Measurements from ENCODE around the gene CLSTN2.

CLSTN2 gene

GRCh38 chr3:140349938-140350337 is 415.0 kb downstream of the CLSTN2 start:
- no peak for FAIRE-seq

DNA sequence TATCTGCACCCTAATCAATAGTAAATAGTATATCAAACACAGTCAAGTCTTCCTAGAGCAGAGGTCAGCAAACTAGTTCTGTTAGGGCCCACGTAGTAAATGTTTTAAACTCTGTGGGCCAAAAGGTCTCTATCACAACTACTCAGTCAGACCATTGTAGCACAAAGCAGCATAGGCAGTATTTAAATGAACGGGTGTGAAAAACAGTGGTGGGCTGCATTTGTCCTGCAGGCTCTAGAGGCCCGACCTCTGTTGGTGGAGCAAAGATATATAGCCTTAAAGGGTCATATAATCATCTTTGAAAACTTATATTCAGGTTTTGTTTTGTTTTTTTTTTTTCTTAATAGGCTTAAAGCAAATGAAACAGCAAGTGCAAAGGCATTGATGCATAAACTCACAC is 416.5 kb downstream of the CLSTN2 start:
- no peak for FAIRE-seq

DNA sequence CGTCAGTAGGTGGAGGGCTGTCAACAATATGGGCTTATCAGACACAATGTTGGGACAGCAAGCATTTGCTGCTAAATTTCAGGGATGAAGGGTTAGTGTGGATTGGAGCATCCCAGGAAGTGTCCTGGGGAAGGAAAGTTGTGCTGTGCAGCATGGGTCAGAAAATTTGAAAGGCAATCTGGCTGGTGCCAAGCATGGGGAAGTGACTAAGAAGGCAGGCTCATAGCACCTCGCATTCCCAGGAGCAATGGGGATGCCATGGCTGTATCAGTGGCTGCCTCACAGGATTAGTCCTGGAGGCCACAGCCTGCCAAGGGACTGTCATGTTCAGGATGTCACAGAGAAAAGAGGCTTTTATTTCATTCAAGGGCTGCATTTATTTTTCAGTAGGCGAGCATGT is 420.5 kb downstream of the CLSTN2 start:
- FAIRE-seq: no peak

DNA sequence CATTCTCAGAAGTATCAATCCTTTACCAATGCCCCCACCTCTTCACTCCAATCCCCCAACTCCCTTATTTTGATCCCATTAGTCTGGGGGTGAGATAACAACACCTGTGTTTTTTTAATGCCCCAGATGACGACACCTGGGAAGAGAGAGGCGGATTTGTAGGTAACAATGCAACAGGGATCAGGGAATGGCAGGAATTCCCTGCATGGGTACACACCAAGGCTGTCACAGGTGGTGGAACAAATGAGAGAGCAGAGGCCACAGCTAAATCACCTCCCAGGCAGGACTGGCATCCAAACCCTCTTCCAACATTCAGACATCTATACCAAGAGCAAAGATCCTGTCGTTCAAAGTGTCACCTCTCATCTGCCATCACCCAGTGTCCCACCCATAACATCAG is 423.7 kb downstream of the CLSTN2 start:
- no peak for FAIRE-seq

GRCh38 chr3:140359233-140359995 is 424.4 kb downstream of the CLSTN2 start:
- no peak for FAIRE-seq

- no peak for FAIRE-seq
Measured at GRCh38 chr3:140360332-140360731, 425.3 kb downstream of the CLSTN2 start.

GRCh38 chr3:140363801-140364200 is 428.8 kb downstream of the CLSTN2 start:
- FAIRE-seq: no peak

DNA sequence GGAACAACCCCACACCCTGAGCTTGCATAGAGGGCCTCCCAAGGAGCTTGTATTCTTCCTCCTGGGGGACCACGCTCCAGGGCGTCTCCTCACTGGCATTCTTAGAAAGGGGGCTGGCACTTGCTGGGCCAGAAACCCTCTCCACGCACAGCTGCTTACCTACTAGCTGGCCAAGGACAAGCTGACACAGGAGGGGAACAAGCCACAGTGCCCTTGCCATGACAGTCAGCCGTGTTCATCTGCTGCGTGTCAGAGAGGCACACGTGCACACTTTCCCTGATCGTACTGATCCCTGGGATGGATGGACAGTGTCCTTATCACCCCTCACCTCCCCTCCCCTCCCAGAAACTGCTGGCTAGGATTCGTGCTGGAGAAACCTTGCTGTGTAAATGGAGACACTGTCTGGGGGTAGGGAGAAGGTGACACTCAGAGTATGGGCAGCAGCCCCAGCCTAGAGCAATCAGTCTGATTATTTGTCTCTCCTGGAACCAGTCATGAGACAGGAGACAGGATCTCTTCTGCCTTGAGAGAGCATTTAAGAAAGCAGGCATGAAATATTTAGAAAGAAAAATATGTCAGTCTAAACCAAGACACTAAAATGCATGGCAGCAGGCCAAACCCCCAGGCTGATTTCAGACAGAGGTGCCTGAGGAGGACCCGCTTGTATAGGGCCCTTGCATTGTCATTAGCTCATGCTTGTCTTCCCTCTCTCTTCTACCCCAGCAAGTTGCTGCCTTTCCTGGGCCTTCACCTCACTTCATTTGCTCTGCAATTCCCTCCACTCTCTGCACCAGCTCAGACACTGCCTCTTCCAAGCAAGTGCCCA is 431.1 kb downstream of the CLSTN2 start:
- no peak for FAIRE-seq

DNA sequence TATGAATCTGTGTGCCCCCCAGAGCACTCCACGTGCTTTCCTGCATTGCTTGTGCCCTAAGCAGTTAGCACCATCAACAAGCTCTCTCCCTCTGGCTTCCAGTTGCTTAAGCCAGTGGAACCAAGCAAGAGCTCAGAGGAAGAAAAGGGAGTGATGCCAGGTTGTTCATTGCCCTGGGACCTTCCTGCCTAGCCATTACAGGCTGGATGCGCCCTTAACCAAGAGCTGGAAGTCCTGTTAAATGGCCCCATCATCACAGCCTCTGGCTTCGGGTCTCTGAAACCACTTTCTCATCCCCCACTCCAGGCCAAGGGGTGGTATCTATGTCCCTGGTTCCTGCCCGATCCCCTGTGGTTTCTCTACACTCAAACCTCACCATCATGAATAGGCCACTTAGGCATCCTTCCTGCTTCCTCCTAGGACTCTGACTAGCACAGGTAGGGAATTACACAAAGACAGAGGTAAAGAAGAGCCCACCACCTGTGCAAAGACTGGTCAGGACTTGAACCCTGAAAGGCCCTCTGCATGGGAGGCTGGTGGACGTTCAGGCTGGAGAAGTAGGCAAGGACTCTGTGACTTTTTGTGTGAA is 433.3 kb downstream of the CLSTN2 start:
- no peak for FAIRE-seq

DNA sequence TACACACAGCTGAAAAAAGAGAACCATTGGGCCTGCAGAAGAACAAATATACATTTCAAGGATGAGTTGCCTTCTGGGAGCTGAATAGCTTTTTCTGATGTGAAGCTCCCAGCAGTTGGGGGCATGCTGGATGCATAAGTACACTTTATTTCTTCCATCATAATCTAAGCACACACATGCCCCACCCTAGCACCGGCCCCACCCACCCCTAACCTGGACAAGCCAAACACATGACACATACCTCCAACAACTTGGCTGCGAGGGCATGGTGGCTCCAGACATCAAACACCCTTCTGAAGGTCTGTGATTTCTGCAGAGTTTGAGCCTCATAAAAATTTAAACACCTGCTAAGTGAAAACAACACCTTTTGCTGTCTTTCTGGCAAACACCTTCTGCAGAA is 435.7 kb downstream of the CLSTN2 start:
- no peak for FAIRE-seq

DNA sequence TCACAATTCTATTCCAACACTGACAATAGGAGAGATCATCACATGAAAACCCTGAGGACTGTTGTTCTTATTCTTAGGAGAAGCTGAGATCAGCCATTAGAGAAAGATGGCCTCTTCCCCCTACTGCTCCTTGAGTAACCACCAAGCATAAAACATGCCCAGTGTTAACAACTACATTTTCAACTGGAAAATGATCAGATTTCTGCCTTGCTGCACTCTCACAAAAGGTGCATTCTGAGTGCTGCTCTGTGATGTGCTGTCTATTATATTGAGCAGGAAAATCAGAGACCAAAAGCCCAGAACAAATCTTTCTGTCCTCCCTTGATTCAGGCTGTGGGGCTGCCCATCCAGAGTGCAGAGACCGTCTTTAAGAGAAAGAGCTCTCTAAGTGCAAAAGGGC is 438.2 kb downstream of the CLSTN2 start:
- no peak for FAIRE-seq

DNA sequence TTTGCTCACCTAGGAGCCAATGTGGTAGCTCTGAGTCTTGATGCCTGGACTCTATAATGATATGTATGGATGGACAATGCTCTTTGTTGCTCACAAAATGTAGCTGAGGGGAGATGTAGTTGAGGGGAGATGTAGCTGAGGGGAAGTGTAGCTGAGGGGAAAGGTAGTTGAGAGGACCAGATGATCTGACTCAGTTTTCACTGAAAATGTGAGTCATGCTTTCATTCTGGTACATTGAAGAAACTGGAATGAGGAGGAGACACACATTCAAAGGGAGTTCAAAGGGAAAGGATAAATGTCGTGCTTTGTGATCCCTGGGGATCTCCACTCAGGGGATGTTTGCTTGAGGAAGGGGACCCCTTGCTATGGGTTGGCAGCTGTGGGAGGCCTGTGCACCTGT is 440.0 kb downstream of the CLSTN2 start:
- FAIRE-seq: no peak

DNA sequence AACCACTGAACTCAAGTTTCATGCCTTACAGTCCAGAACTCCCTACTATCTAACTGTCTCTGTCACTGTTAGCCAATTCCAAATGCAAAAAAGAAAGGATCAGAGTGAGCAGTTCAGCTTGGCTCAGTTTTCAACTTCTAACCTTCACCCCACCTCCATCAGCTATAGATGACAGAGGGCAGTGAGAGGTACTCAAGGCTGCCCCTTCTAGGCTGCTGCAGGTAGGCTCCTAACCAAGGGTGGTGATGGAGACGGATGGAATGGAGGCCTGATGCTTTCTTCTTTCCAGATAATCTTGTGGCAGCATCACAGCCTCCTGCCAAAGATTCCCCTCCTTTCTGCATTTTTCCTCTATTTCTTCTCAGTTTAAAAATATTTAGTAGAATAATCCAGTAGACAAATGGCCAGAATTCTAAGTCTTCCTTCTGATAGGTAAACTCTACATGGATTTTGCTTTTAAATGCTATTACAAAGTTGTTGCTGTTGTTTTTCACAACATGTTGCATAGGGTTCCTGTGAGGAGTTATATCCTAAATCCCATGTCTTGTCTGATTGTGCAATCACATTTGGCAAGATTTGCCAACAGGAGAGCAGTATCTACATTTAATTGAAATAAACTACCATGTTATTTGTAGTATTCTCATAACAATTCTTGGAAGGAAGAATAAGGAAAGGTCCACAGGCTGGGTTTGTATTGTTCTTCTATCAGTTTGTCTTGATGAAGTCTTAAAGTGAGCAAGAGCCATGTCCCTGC is 441.3 kb downstream of the CLSTN2 start:
- no peak for FAIRE-seq

- no peak for FAIRE-seq
Measured at GRCh38 chr3:140377644-140378043, 442.7 kb downstream of the CLSTN2 start.

- FAIRE-seq: no peak
Measured at GRCh38 chr3:140378571-140379340, 443.8 kb downstream of the CLSTN2 start.

GRCh38 chr3:140384028-140384771 is 449.2 kb downstream of the CLSTN2 start:
- no peak for FAIRE-seq

DNA sequence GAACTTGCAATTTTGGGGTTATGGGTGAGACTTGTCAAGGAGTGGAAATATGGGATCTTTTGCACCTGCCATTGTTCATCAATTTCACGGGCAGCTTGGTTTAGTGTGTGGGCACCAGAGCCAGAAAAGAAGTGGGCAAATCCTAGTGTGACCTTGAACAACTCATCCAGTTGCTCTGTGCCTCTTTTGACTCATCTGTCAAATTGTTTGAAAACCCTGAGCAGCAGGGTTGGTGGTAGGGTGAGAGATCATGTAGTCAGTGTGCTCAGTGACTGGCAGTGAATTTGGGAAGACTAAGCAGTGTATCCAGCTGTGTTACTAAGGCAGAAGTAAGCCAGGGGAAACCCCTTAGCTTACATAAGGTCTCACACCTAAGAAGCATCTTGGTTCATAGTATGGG is 449.9 kb downstream of the CLSTN2 start:
- no peak for FAIRE-seq

- FAIRE-seq: no peak
Measured at GRCh38 chr3:140386357-140387100, 451.5 kb downstream of the CLSTN2 start.

GRCh38 chr3:140387244-140387643 is 452.3 kb downstream of the CLSTN2 start:
- FAIRE-seq: no peak

GRCh38 chr3:140388202-140388922 is 453.4 kb downstream of the CLSTN2 start:
- no peak for FAIRE-seq
